K562 (cell line): ENCODE results near the gene NDUFB10. TPM values are rescaled to one million over a fixed set of nuclear protein-coding genes. Genes with fewer than 3 reads are reported as not detected.

Experiments
- CBX5 ChIP-seq: IDR thresholded peaks from 2 replicates; pipeline ENCODE4 v1.6.1; 2014; ENCODE audit warnings: low read depth, borderline replicate concordance
- ELF2 ChIP-seq: fragments of 250-450 bp; sonication (Bioruptor Pico); IDR thresholded peaks from 2 replicates; pipeline ENCODE4 v1.5.0; 2021; ENCODE audit warnings: mild to moderate bottlenecking
- ETV1 ChIP-seq: fragments of 450-650 bp; conservative IDR thresholded peaks from 2 replicates; pipeline ENCODE4 v1.6.1; 2016; ENCODE audit warnings: missing genetic modification characterization, control low read depth, low read depth, missing compliant biosample characterization
- FOXP1 ChIP-seq: sonication (generic); formaldehyde crosslinking; IDR thresholded peaks from 2 replicates; pipeline ENCODE4 v1.8.0; 2022; ENCODE audit warnings: mild to moderate bottlenecking, missing genetic modification reagents
- MECOM ChIP-seq: fragments of 250-450 bp; sonication (Bioruptor Pico); IDR thresholded peaks from 2 replicates; pipeline ENCODE4 v1.8.0; 2022; ENCODE audit warnings: inconsistent platforms
- NFIX ChIP-seq: fragments of 250-450 bp; sonication (Bioruptor Pico); IDR thresholded peaks from 2 replicates; pipeline ENCODE4 v1.4.0; 2020; ENCODE audit warnings: low read depth, mild to moderate bottlenecking, moderate library complexity
- SETDB1 ChIP-seq: IDR thresholded peaks from one replicate; pipeline ENCODE4 v1.6.1; 2012; ENCODE audit warnings: low read length, control low read depth, inconsistent platforms
- TEAD2 ChIP-seq: fragments of 450-650 bp; IDR thresholded peaks from 2 replicates; pipeline ENCODE4 v1.6.1; 2016; ENCODE audit warnings: missing genetic modification characterization, control low read depth, missing compliant biosample characterization
- ZBTB17 ChIP-seq: fragments of 450-650 bp; formaldehyde crosslinking; IDR thresholded peaks from 2 replicates; pipeline ENCODE4 v1.4.0; 2020; ENCODE audit warnings: mild to moderate bottlenecking
- ZNF699 ChIP-seq: fragments of 250-450 bp; sonication (Bioruptor Pico); IDR thresholded peaks from 2 replicates; pipeline ENCODE4 v1.8.0; 2021; ENCODE audit warnings: mild to moderate bottlenecking, moderate library complexity; ENCODE audit not compliant: insufficient replicate concordance
- polyA plus RNA-seq, 8 experiments: library from polyadenylated mRNA; depleted of rRNA in 4 of 8; stranded (reverse) in 5 of 8; unstranded in 3 of 8; fragments of >200 nt; fragmentation: Nextera tagmentation in 2 of 8; fragmentation: Illumina TruSeq in 1 of 8; extraction: Ambion mirVana in 2 of 8; extraction: Trizol in 1 of 8; gene quantifications; 2 replicates each; pipeline versions ENCODE4 v1.2.1 to v1.2.3, GENCODE V29; 2011 to 2014; ENCODE audit warnings: inconsistent platforms in 1 of 8, missing spikeins in 1 of 8
- total RNA-seq, 7 experiments: library from RNA; depleted of rRNA in 6 of 7; stranded (reverse); fragments of >200 nt in 6 of 7; fragmentation: Illumina TruSeq in 2 of 7; extraction: Trizol in 2 of 7; gene quantifications; 2 replicates each; pipeline versions ENCODE4 v1.2.1 to v1.2.3, GENCODE V29; 2011 to 2021; ENCODE audit warnings: low replicate concordance in 1 of 7
- TF ChIP-seq, protein P1 (sequence below), 2 experiments: fragments of 450-650 bp; formaldehyde crosslinking in 1 of 2; IDR thresholded peaks; 2 replicates each; pipeline versions ENCODE4 v1.4.0 to v1.6.1; 2014 to 2020; ENCODE audit warnings: mild to moderate bottlenecking in 2 of 2, borderline replicate concordance in 1 of 2, low read depth in 1 of 2
- TF ChIP-seq, protein P2 (sequence below): fragments of 250-450 bp; sonication (Bioruptor Pico); IDR thresholded peaks from 2 replicates; pipeline ENCODE4 v1.9.0; 2021; ENCODE audit warnings: mild to moderate bottlenecking, inconsistent platforms
- TF ChIP-seq, protein P3 (sequence below): fragments of 200-800 bp; sonication (Bioruptor generic); IDR thresholded peaks from 2 replicates; pipeline ENCODE4 v1.6.1; 2016; ENCODE audit warnings: missing genetic modification characterization, missing compliant biosample characterization

The NDUFB10 gene
- total and polyA plus RNA-seq, 9 of the 15 experiments (the other 6 are each of a cell fraction or from before 2014, with no cell fraction given) = 69.3 to 527 (median 161) TPM

DNA sequence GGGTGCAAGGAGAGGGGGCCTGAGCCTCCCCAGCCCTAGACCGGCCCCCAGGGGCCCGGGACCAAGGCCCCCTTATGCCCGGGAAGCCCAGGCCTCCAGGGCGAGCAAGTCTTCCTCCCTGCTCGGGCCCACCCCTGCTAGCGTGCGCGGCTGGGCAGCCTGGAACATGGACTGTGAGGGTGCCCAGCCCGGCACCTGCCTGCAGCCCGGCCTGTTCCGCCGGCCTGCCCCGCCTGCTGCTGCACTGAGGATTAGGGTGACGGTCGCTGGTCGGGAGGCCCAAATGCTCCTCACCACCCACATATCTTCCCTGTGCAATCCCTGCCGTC, 47.2 kb upstream of the NDUFB10 start (continued):
- TF ChIP-seq, protein P1, sequence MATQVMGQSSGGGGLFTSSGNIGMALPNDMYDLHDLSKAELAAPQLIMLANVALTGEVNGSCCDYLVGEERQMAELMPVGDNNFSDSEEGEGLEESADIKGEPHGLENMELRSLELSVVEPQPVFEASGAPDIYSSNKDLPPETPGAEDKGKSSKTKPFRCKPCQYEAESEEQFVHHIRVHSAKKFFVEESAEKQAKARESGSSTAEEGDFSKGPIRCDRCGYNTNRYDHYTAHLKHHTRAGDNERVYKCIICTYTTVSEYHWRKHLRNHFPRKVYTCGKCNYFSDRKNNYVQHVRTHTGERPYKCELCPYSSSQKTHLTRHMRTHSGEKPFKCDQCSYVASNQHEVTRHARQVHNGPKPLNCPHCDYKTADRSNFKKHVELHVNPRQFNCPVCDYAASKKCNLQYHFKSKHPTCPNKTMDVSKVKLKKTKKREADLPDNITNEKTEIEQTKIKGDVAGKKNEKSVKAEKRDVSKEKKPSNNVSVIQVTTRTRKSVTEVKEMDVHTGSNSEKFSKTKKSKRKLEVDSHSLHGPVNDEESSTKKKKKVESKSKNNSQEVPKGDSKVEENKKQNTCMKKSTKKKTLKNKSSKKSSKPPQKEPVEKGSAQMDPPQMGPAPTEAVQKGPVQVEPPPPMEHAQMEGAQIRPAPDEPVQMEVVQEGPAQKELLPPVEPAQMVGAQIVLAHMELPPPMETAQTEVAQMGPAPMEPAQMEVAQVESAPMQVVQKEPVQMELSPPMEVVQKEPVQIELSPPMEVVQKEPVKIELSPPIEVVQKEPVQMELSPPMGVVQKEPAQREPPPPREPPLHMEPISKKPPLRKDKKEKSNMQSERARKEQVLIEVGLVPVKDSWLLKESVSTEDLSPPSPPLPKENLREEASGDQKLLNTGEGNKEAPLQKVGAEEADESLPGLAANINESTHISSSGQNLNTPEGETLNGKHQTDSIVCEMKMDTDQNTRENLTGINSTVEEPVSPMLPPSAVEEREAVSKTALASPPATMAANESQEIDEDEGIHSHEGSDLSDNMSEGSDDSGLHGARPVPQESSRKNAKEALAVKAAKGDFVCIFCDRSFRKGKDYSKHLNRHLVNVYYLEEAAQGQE (IDR thresholded peaks at IDR 0.05; ENCODE audit: borderline replicate concordance) = no peak
- TF ChIP-seq, protein P1 (CRISPR knock-in tag; IDR thresholded peaks at IDR 0.05; ENCODE audit: low read depth) = no peak
- TF ChIP-seq NFIX (CRISPR knock-in tag) (no peak), MECOM (CRISPR knock-in tag) (no peak), ELF2 (CRISPR knock-in tag) (no peak), FOXP1 (no peak), ZNF699 (CRISPR knock-in tag) (no peak), ZBTB17 (CRISPR knock-in tag) (no peak), SETDB1 (no peak), ETV1 (tag) (no peak), CBX5 (no peak), TEAD2 (tag) (no peak)
- TF ChIP-seq, protein P2, sequence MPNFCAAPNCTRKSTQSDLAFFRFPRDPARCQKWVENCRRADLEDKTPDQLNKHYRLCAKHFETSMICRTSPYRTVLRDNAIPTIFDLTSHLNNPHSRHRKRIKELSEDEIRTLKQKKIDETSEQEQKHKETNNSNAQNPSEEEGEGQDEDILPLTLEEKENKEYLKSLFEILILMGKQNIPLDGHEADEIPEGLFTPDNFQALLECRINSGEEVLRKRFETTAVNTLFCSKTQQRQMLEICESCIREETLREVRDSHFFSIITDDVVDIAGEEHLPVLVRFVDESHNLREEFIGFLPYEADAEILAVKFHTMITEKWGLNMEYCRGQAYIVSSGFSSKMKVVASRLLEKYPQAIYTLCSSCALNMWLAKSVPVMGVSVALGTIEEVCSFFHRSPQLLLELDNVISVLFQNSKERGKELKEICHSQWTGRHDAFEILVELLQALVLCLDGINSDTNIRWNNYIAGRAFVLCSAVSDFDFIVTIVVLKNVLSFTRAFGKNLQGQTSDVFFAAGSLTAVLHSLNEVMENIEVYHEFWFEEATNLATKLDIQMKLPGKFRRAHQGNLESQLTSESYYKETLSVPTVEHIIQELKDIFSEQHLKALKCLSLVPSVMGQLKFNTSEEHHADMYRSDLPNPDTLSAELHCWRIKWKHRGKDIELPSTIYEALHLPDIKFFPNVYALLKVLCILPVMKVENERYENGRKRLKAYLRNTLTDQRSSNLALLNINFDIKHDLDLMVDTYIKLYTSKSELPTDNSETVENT (CRISPR knock-in tag) = no peak
- TF ChIP-seq, protein P3, sequence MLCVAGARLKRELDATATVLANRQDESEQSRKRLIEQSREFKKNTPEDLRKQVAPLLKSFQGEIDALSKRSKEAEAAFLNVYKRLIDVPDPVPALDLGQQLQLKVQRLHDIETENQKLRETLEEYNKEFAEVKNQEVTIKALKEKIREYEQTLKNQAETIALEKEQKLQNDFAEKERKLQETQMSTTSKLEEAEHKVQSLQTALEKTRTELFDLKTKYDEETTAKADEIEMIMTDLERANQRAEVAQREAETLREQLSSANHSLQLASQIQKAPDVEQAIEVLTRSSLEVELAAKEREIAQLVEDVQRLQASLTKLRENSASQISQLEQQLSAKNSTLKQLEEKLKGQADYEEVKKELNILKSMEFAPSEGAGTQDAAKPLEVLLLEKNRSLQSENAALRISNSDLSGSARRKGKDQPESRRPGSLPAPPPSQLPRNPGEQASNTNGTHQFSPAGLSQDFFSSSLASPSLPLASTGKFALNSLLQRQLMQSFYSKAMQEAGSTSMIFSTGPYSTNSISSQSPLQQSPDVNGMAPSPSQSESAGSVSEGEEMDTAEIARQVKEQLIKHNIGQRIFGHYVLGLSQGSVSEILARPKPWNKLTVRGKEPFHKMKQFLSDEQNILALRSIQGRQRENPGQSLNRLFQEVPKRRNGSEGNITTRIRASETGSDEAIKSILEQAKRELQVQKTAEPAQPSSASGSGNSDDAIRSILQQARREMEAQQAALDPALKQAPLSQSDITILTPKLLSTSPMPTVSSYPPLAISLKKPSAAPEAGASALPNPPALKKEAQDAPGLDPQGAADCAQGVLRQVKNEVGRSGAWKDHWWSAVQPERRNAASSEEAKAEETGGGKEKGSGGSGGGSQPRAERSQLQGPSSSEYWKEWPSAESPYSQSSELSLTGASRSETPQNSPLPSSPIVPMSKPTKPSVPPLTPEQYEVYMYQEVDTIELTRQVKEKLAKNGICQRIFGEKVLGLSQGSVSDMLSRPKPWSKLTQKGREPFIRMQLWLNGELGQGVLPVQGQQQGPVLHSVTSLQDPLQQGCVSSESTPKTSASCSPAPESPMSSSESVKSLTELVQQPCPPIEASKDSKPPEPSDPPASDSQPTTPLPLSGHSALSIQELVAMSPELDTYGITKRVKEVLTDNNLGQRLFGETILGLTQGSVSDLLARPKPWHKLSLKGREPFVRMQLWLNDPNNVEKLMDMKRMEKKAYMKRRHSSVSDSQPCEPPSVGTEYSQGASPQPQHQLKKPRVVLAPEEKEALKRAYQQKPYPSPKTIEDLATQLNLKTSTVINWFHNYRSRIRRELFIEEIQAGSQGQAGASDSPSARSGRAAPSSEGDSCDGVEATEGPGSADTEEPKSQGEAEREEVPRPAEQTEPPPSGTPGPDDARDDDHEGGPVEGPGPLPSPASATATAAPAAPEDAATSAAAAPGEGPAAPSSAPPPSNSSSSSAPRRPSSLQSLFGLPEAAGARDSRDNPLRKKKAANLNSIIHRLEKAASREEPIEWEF (CRISPR knock-in tag) = no peak
